HG02884 (cell line): ENCODE data around the gene KBTBD12.

Experiments used
- ATAC-seq: cut with Tn5 transposase; IDR thresholded peaks from one replicate; pipeline ENCODE4 v1.9.1; 2021; ENCODE audit warnings: mild to moderate bottlenecking, moderate library complexity; ENCODE audit not compliant: unreplicated experiment

The KBTBD12 gene

GRCh38 chr3:127984241-127984975 lies 69.4 kb downstream of the KBTBD12 start:
- no peak for ATAC-seq

DNA sequence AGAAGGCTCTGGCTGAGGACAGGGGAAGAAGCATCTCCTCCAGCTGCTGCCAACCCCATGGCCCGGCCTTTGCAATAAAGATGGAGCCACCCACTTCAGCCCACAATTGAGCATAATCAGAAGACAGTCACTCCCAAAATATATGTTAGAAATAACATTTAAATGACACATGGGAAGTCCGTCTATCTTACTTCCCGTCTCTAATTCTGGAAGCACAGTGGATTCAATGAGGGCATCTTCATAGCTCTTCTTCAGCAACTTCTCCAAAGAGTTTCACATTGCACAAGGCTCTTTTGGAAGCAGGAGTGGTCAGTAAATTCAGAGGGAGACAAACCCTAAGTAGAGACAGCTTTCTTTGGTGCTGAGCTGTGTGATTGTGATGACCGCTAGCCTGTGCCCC lies 70.2 kb downstream of the KBTBD12 start:
- ATAC-seq: no peak

- ATAC-seq: no peak
These were observed 70.7 kb downstream of the KBTBD12 start for GRCh38 chr3:127985655-127986225.

DNA sequence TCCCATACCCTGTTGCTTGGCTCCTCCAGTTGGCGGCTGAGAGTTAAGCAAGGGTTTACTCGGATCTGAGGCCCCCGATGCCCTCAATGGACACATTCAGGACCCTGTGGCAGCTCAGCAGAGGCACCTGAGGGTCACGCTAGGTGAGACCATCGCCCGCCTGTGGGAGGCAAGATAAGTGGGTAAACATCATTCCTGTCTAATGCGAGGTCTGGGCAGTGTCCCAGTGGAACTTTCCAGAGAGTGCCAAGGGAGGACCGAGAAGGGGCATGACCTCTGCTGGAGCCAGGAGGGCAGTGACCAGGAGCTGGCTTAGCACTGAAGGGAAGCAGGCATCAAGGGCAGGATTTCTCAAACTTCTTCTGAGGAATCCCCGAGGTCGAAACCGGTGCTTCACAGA lies 71.8 kb downstream of the KBTBD12 start:
- ATAC-seq: no peak

DNA sequence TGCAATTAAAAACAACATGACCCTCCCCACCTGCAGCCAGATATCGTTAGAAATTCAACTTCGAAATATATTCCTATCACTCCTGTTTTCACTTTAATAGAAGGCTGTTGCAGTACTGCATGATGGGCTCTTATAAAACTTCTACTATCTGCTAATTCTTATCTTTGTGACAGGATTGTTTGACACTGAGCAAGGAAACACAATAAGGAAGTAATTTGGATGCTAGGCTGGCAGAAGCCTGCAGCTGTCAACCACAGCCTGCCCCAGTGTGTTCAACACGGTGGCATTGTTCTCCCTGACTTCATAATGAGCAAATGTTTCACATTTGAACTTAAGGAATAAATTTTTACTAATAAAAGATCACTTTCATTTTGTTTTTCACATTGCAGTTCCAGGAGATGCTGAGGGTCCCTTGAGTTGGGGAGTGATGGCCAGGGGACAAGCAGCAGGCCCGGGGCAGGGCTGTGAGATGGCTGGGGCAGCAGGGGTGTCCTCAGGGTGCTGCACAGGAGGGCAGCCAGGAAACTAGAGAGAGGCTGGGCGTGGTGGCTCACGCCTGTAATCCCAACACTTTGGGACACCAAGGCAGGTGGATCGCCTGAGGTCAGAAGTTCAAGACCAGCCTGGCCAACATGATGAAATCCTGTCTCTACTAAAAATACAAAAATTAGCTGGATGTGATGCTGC lies 72.4 kb downstream of the KBTBD12 start:
- ATAC-seq: no peak

GRCh38 chr3:127988770-127989557 lies 73.9 kb downstream of the KBTBD12 start:
- no peak for ATAC-seq

DNA sequence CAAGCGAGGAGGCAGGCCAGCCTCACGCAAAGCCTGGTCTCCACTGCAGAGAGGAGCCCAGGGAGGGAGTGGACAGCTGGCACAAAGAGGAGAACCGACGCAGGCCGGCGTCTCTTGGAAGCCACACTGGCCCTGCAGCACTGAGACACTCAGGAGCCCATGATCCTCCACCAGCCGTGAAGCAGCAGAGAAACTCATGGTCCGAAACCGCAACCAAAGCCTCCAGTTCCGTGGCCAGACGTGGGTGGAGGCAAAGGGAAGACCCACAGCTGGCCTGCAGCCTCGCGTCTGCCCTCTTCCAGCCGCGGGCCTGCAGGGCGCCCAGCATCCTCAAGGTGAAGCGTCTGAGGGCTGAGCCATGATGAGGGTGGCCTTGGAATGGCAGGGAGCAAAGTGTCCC lies 75.0 kb downstream of the KBTBD12 start:
- ATAC-seq: no peak

DNA sequence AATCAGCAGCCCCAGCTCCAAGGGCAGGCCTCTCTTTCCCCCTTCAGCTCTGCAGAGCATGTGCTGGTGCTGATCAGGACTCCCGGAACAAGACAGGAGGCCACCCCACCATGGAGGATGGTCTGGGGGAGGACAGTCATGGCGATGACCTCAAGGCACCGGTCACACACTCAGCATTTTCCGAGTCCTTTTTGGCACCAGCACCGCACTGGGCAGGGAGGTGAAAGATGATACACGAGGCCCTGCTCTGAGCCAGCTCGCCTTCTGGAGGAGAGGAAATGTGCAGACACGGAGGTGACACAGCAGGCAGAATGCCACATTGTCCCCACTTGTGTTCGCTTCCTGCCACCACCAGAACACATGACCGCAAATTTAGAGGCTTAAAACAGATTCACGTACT lies 75.4 kb downstream of the KBTBD12 start:
- ATAC-seq: no peak

DNA sequence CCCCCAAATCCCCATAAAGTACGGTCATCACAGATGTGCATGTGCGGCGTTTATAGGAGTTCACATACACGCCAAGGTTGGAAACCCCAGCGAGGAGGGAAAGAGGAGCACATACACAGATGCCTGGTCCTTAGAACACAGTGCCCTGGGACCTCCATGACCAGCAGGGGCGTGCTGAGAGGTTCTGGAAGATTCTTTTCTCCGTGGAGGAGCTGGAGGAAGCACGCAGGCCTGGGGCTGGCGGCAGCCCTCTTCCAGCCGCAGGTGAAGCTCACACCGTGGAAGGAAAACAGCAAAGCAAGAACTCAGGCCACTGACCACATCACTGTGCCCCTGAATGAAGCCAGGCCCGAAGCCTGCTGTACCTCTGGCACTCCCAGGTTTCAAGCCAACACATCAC lies 76.2 kb downstream of the KBTBD12 start:
- ATAC-seq: no peak

GRCh38 chr3:127991681-127992080 lies 76.6 kb downstream of the KBTBD12 start:
- no peak for ATAC-seq

GRCh38 chr3:127992127-127992526 lies 77.1 kb downstream of the KBTBD12 start:
- ATAC-seq: no peak

DNA sequence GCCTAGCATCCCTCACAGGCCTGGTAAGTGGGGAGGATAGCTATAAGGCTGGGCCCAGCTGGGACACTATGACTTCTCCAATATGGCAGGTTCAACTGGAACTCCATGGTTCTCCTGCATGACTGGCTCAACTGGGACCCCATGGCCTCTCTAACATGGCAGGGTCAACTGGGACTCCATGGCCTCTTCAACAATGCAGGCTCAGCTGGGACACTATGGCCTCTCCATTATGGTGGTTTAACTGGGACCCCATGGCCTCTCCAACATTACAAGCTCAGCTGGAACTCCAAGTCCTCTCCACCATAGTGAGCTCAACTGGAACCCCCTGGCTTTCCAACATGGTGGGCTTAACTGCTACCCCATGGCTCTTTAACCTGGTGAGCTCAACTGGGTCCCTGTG lies 79.0 kb downstream of the KBTBD12 start:
- ATAC-seq: no peak

GRCh38 chr3:127997016-127997415 lies 82.0 kb downstream of the KBTBD12 start:
- no peak for ATAC-seq

DNA sequence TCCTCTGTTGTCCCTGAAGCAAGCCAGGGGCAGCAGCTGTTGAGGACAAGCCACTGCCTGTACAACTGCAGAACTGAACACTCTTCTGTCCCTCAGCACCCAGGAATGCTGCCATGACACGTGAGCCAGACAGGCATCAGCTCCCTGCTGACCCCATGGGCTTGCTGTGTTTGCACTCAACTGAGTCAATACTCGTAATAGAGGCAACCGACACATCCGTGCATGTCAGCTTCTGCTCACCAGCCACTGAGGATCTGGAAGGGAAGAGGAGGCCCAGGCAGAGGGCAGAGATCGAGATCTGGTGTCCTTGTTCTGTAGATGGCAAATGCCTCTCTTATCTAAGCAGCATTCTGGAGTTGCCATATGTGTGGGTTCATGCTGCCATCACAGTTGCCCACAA lies 82.9 kb downstream of the KBTBD12 start:
- ATAC-seq: no peak

GRCh38 chr3:127998596-127998995 lies 83.6 kb downstream of the KBTBD12 start:
- no peak for ATAC-seq

DNA sequence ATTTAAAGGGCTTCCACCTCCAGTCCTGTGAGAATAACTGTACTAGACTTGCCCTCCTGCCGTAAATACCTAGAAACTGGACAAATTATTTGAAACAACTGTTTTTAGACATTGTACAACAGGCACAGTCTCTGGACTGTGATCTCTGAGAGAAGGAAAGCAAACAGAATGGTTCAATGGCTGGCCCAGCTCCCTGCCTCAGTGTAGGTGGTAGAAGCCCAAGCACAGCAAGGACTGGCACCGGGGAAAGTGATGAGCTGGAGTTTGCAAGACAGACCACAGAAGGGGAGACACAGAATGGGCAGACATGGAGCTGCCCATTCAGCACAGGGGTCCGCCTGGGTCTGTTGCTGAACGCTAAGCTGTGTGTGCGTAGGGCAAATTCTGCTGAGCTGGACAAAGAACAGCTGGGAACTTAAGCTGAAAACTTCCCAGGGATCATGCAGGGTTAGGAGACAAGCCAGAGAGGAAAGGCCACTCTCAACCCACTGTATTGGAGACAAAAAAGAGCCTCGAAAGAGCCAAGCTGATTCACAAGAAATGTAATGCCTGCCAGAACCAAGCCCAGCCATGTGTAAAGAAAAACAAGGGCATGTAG lies 84.6 kb downstream of the KBTBD12 start:
- ATAC-seq: no peak

DNA sequence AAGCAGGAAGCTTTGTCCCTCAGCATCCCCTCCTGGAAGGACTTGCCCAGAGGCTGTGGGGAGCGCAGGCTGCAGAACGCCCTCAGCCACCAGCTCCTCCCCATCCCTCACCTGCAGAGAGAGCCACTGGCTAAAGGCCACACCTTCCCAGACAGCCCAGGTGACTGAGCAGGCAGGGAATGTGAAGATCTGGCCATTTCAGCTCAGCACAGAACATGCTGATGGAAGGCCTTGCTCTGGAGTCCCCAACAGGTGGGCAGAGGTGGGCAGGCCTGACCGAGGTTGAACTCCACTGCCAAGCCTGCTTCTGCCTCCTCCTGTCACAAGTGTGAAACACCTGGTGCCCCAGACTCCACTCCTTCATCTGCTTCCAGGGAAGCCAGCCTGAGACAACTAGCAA lies 86.5 kb downstream of the KBTBD12 start:
- ATAC-seq: no peak

GRCh38 chr3:128004661-128005060 lies 89.6 kb downstream of the KBTBD12 start:
- ATAC-seq: no peak

- ATAC-seq: no peak
These were observed 91.3 kb downstream of the KBTBD12 start for GRCh38 chr3:128006061-128007032.

GRCh38 chr3:128007033-128007424 lies 92.0 kb downstream of the KBTBD12 start:
- ATAC-seq: no peak
